Tibial nerve (tissue), 4 donors: ENCODE results near the gene UBL4B. TPM values are rescaled to one million over a fixed set of nuclear protein-coding genes. Genes with fewer than 3 reads are reported as not detected.
A peak's percentile ranks its signal among the peaks of the same experiment; 100 is the strongest.

ENCODE experiments used
- DNase-seq, 2 donors: peaks; one replicate each; pipeline ENCODE4 v3.0.0-alpha.2; 2019; ENCODE audit warnings: low spot score in 2 of 2
- H3K27ac ChIP-seq, 4 donors: fragments of 200-600 bp; sonication (generic) in 3 of 4; one replicate each; pipeline ENCODE4 v1.5.1; 2017 to 2019; ENCODE audit warnings: mild to moderate bottlenecking in 1 of 4
- H3K27me3 ChIP-seq, 2 donors: fragments of 200-600 bp; sonication (generic) in 1 of 2; one replicate each; pipeline versions ENCODE4 v1.5.1 to v1.6.0; 2017 to 2019
- H3K36me3 ChIP-seq, 3 donors: fragments of 200-600 bp; sonication (generic); one replicate each; pipeline ENCODE4 v1.5.1; 2018 to 2019
- H3K4me1 ChIP-seq, 4 donors: fragments of 200-600 bp; sonication (generic) in 3 of 4; one replicate each; pipeline ENCODE4 v1.5.1; 2017 to 2019
- H3K4me3 ChIP-seq, 4 donors: fragments of 200-600 bp; sonication (generic) in 3 of 4; one replicate each; pipeline ENCODE4 v1.5.1; 2017 to 2019; ENCODE audit warnings: mild to moderate bottlenecking in 1 of 4, moderate library complexity in 1 of 4
- H3K9me3 ChIP-seq, 4 donors: fragments of 200-600 bp; sonication (generic) in 3 of 4; one replicate each; pipeline ENCODE4 v1.5.1; 2017 to 2019
- CTCF ChIP-seq, 5 experiments: fragments of 200-600 bp in 3 of 5; fragments of 450-650 bp in 2 of 5; sonication (generic) in 3 of 5; IDR thresholded peaks; one replicate each; pipeline ENCODE4 v1.5.1; 2016 to 2019; ENCODE audit warnings: antibody characterized with exemption in 5 of 5, mild to moderate bottlenecking in 3 of 5, moderate library complexity in 2 of 5
- EP300 ChIP-seq, 2 donors: sonication (generic); formaldehyde crosslinking; IDR thresholded peaks; one replicate each; pipeline ENCODE4 v1.6.1; 2017; ENCODE audit warnings: antibody characterized with exemption in 2 of 2, mild to moderate bottlenecking in 1 of 2
- POLR2A ChIP-seq, 2 donors: fragments of 450-650 bp; IDR thresholded peaks; one replicate each; pipeline ENCODE4 v1.6.1; 2017; ENCODE audit warnings: antibody characterized with exemption in 2 of 2, mild to moderate bottlenecking in 2 of 2, moderate library complexity in 2 of 2
- WGBS, 2 donors: methylation state at CpG; one replicate each; pipeline ENCODE4 v1.1.5; 2018; 5-methylcytosine and 5-hydroxymethylcytosine counted together
- total RNA-seq, 4 donors: library from RNA; depleted of rRNA; stranded (reverse); fragments of >200 nt; gene quantifications; one replicate each; pipeline ENCODE4 v1.1.0, GENCODE V29; 2016

Gene UBL4B
- total RNA-seq, 4 donors from 2014 or later: 0.42 TPM; not detected in 3

DNA sequence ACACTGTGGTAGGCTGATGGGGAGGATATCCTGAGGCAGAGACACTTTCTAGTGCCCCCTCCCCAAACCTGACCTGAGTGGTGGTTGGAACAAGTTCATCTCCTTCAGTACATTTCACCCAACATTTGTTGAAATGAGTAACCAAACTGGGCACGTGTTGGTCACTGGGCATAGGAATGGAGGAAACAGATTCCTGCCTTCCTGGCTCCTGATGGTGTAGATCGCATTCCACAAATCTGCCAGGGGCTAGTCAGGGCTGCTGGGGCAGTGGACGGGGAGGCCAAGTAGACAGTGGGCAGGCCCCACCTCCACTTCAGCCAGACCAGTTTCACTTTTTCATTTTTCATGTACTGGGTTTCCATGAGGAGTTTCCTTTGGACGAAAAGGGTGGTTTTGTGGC is 25.3 kb upstream of the UBL4B start:
- Histone ChIP-seq H3K27me3 (peaks cover 0 to 17% of the 10 kb centered on the region in 2 donors), H3K9me3 (no peaks in the 10 kb centered on the region), H3K4me1 (peaks cover 0 to 13% (median 5%) of the 10 kb centered on the region in 4 donors), H3K27ac (no peak overlapping the region), H3K36me3 (no peaks in the 10 kb centered on the region), H3K4me3 (no peak overlapping the region)
- no peak for DNase-seq
- 77 to 81% methylated on average over 4 of the region's 4 CpGs for WGBS, 2 donors
- TF ChIP-seq POLR2A (IDR thresholded peaks at IDR 0.05) (no peak), EP300 (IDR thresholded peaks at IDR 0.05) (no peak), CTCF (IDR thresholded peaks at IDR 0.05) (no peak)

DNA sequence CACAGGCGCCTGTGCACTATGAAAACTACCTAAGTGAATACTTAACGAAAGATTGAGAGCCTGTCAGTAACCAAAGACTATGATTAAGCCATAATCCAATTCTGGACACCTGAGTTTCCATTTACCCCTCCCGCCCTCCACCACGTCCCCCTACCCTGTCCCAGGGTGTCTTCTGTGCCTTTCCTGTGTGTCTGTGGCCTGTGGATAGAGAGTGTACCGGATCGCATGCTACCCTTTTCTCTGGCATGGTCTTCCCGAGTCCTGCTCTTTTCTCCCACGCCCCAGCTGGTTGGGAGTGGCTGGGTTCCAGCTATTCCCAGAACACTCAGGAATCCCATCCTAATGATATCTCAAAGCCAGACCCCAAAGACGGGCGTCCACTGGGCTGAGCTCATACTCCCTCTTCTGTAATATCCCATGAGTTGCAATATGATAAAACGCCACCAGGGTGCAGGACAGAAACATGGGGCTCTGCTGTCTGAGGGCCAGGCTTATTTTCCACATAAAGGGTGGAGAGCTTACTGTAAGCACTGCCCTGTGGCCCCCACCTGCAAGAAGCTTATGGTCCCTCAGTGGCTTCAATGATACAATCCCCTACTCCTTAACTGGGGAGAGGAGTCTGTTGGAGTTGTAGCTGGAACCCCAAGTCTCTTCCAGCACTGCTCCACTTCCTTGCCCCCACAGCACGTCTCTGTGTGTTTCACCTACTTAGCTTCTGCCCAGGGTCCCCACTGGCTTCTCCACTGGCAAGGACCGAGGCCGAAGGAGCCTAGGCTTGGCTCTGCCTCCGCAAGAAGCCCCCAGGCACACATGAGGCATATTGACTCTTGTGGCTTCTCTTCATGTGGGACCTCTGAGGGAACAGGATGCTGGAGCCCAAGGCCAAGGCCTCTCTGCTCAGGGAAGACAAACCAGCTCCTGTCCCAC is 24.2 kb upstream of the UBL4B start:
- TF ChIP-seq CTCF (IDR thresholded peaks at IDR 0.05): peak; percentile 63 to 71 (median 64)
- TF ChIP-seq POLR2A (IDR thresholded peaks at IDR 0.05): no peak
- no peak for TF ChIP-seq EP300 (IDR thresholded peaks at IDR 0.05)
- 53 to 56% methylated on average over 15 of the region's 15 CpGs for WGBS, 2 donors
- peak; percentile 30 to 85 for DNase-seq

DNA sequence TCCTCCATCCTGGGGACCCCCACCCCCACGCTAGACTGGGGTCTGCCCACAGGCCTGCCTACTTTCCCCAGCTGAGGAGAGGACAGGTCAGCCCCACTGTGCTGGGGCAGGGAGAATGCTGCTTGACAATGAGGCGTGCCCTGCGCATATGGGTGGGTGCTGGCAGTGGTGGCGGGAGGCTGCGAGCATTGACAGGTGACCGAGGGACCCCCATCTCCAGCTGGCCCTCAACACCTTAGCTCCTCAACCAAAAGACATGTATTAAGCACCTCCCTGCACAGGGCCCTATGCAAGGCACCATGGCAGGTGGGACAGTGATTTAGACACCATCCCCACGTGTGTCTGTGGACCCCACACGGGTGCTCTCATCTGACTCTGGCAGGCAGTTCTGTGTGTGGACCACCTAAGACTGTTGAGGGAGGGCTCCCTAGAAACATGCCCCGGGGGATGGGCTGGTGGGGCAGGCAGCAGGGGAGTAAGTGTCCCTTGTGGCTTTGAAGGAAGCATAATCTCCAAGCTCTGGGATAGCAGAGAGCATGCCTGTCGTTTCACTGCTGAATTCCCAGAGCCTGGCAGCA is 23.4 kb upstream of the UBL4B start:
- Histone ChIP-seq H3K4me3 (no peak overlapping the region), H3K27me3 (peaks cover 0 to 6% of the 10 kb centered on the region in 2 donors), H3K9me3 (no peaks in the 10 kb centered on the region), H3K27ac (no peak overlapping the region), H3K4me1 (peaks cover 0 to 3% (median under 1%) of the 10 kb centered on the region in 4 donors), H3K36me3 (no peaks in the 10 kb centered on the region)
- DNase-seq: no peak
- WGBS, 2 donors: 80 to 89% methylated on average over 6 to 9 of the region's 10 CpGs
- TF ChIP-seq CTCF (IDR thresholded peaks at IDR 0.05) (no peak), EP300 (IDR thresholded peaks at IDR 0.05) (no peak), POLR2A (IDR thresholded peaks at IDR 0.05) (no peak)

More for the DNA sequence above, 24.2 kb upstream of the UBL4B start:
- Histone ChIP-seq H3K36me3 (no peaks in the 10 kb centered on the region), H3K4me3 (no peak overlapping the region), H3K27me3 (peaks cover 0 to 11% of the 10 kb centered on the region in 2 donors), H3K4me1 (peaks cover 0 to 10% (median 4%) of the 10 kb centered on the region in 4 donors), H3K27ac (no peak overlapping the region), H3K9me3 (no peaks in the 10 kb centered on the region)

DNA sequence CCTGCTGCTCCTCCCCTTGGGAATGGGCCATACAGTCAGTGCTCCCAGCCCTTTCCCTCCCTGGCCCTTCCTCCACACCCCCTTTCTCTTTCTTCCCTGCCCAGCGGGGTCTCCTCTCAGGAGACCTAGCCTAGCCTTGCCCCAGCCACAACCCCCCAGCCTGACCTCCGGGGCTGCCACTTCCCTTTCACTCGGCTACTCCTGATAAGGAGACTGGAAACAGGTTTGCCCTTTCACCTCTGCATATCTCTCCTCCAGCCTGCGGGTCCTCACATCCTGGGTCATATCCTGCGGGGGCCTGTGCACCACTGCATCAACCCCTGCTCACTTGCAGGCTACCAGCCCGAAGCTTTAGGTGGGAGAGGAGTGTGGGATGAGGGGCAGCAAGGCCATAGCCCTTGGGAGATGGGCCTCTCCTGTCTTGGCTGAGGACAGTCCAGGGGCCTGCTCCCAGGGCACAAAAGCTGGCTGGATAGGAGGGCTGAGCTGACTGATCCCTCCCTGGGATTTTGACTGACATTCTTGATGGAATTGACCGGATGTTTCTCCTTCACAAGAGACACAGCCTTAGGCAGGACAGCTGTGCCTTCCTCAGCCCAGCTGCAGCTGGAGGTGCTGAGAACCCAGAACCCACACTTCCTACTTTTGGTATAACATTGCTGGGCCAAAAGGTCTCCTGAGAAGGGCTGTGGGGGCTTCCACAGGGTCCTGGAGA is 22.5 kb upstream of the UBL4B start:
- no peaks in the 10 kb centered on the region for H3K9me3 ChIP-seq

More for the DNA sequence above, 22.5 kb upstream of the UBL4B start:
- Histone ChIP-seq H3K27ac (no peak overlapping the region), H3K36me3 (no peaks in the 10 kb centered on the region), H3K27me3 (peaks cover 0 to 1% of the 10 kb centered on the region in 2 donors), H3K4me3 (no peak overlapping the region), H3K4me1 (no peaks in the 10 kb centered on the region)
- TF ChIP-seq CTCF (IDR thresholded peaks at IDR 0.05): no peak
- no peak for TF ChIP-seq EP300 (IDR thresholded peaks at IDR 0.05)
- no peak for TF ChIP-seq POLR2A (IDR thresholded peaks at IDR 0.05)
- no peak for DNase-seq
- 46 to 54% methylated on average over 7 of the region's 7 CpGs for WGBS, 2 donors
